Stimulated activated CD8-positive, alpha-beta memory T cell treated with anti-CD3 and anti-CD28 coated beads, Interleukin-12 subunit alpha, Interleukin-12 subunit beta, amount 100 ng/mL, for 24 hours (primary cell): ENCODE results near the gene FLAD1.
A peak's percentile ranks its signal among the peaks of the same experiment; 100 is the strongest.

ENCODE experiments used
- DNase-seq: peaks from one replicate; pipeline ENCODE4 v3.0.0-alpha.2; 2020; ENCODE audit errors: extremely low read depth

Gene FLAD1

GRCh38 chr1:155017041-155017945 is 34.1 kb downstream of the FLAD1 start:
- peak; percentile 69 for DNase-seq

GRCh38 chr1:155017946-155018316 is 34.8 kb downstream of the FLAD1 start:
- DNase-seq, result no peak

- no peak for DNase-seq
Observed at GRCh38 chr1:155018617-155019348, 35.6 kb downstream of the FLAD1 start.

GRCh38 chr1:155019377-155020245 is 36.5 kb downstream of the FLAD1 start:
- no peak for DNase-seq

GRCh38 chr1:155022136-155022926 is 39.2 kb downstream of the FLAD1 start:
- DNase-seq, result no peak

GRCh38 chr1:155022927-155023236 is 39.7 kb downstream of the FLAD1 start:
- no peak for DNase-seq

GRCh38 chr1:155023627-155024026 is 40.5 kb downstream of the FLAD1 start:
- DNase-seq, result no peak

GRCh38 chr1:155024315-155024714 is 41.2 kb downstream of the FLAD1 start:
- no peak for DNase-seq

GRCh38 chr1:155026154-155026553 is 43.0 kb downstream of the FLAD1 start:
- no peak for DNase-seq

GRCh38 chr1:155026588-155026987 is 43.4 kb downstream of the FLAD1 start:
- DNase-seq, result no peak

- no peak for DNase-seq
Observed at GRCh38 chr1:155029513-155030242, 46.5 kb downstream of the FLAD1 start.

GRCh38 chr1:155030243-155030795 is 47.2 kb downstream of the FLAD1 start:
- DNase-seq, result no peak

- DNase-seq, result no peak
Observed at GRCh38 chr1:155030899-155031298, 47.8 kb downstream of the FLAD1 start.

GRCh38 chr1:155032886-155033285 is 49.7 kb downstream of the FLAD1 start:
- DNase-seq, result no peak

- no peak for DNase-seq
Observed at GRCh38 chr1:155033524-155033923, 50.4 kb downstream of the FLAD1 start, which contains the start of the genes DCST1 and DCST2. TSS of gene DCST1 (plus strand) at chr1:155033824. CDS start at chr1:155034037, 213 bp downstream. TSS of gene DCST2 (minus strand) at chr1:155033781. CDS start at chr1:155033701, 80 bp downstream.

GRCh38 chr1:155034318-155035208 is 51.4 kb downstream of the FLAD1 start:
- DNase-seq, result no peak

- no peak for DNase-seq
Observed at GRCh38 chr1:155035936-155036335, 52.8 kb downstream of the FLAD1 start.

GRCh38 chr1:155037043-155037442 is 53.9 kb downstream of the FLAD1 start:
- no peak for DNase-seq

- no peak for DNase-seq
Observed at GRCh38 chr1:155037851-155038441, 54.8 kb downstream of the FLAD1 start.
